OCI-LY1 (cell line): ENCODE data around the gene SMAD3.

Experiments used
- H2AFZ ChIP-seq: fragments of 200-600 bp; sonication (generic), shearing (Covaris generic); 2 replicates; pipeline ENCODE4 v1.6.0; 2014; ENCODE audit warnings: antibody characterized with exemption, mild to moderate bottlenecking, low read length
- H3F3A ChIP-seq: fragments of 200-600 bp; sonication (generic), shearing (Covaris generic); 2 replicates; pipeline ENCODE4 v1.6.0; 2014; ENCODE audit warnings: mild to moderate bottlenecking, antibody characterized with exemption, low read length, moderate library complexity; ENCODE audit not compliant: insufficient read depth
- H3K27ac ChIP-seq: fragments of 200-600 bp; sonication (generic); 2 replicates; pipeline ENCODE4 v1.5.1; 2014; ENCODE audit warnings: low read length, mixed run types, mild to moderate bottlenecking, low read depth; ENCODE audit not compliant: poor library complexity, severe bottlenecking
- H3K27me3 ChIP-seq: fragments of 200-600 bp; sonication (generic); 2 replicates; pipeline ENCODE4 v1.6.0; 2014; ENCODE audit warnings: antibody characterized with exemption, mild to moderate bottlenecking, low read length, moderate library complexity; ENCODE audit not compliant: insufficient read depth
- H3K36me3 ChIP-seq: fragments of 200-600 bp; sonication (generic); 2 replicates; pipeline ENCODE4 v1.6.1; 2014; ENCODE audit warnings: mild to moderate bottlenecking, antibody characterized with exemption, low read length, moderate library complexity, mixed read lengths; ENCODE audit not compliant: insufficient read depth
- H3K4me1 ChIP-seq: fragments of 200-600 bp; sonication (generic); 2 replicates; pipeline ENCODE4 v1.5.1; 2014; ENCODE audit warnings: mild to moderate bottlenecking, low read length, moderate library complexity; ENCODE audit not compliant: insufficient read depth, severe bottlenecking
- H3K4me2 ChIP-seq: fragments of 200-600 bp; sonication (generic), shearing (Covaris generic); 2 replicates; pipeline ENCODE4 v1.6.1; 2014; ENCODE audit warnings: low read length
- H3K4me3 ChIP-seq: fragments of 200-600 bp; sonication (generic); 2 replicates; pipeline ENCODE4 v1.5.1; 2014; ENCODE audit warnings: low read length, low read depth, mild to moderate bottlenecking, mixed read lengths; ENCODE audit not compliant: poor library complexity, severe bottlenecking
- H3K79me2 ChIP-seq: fragments of 200-600 bp; shearing (Covaris generic); 2 replicates; pipeline ENCODE4 v1.6.1; 2016; ENCODE audit warnings: mixed run types, low read length, mixed read lengths; ENCODE audit not compliant: insufficient read depth
- H3K9ac ChIP-seq: fragments of 200-600 bp; sonication (generic), shearing (Covaris generic); 2 replicates; pipeline ENCODE4 v1.6.1; 2014; ENCODE audit warnings: mild to moderate bottlenecking, low read length, mixed read lengths
- H3K9me2 ChIP-seq: fragments of 200-600 bp; sonication (generic), shearing (Covaris generic); 2 replicates; pipeline ENCODE4 v1.6.1; 2014; ENCODE audit warnings: low read depth, mild to moderate bottlenecking, low read length, mixed read lengths
- H3K9me3 ChIP-seq: fragments of 200-600 bp; shearing (Covaris generic); 2 replicates; pipeline ENCODE4 v1.6.1; 2014; ENCODE audit warnings: low read length, mixed read lengths
- H4K20me1 ChIP-seq: fragments of 200-600 bp; sonication (generic), shearing (Covaris generic); 2 replicates; pipeline ENCODE4 v1.6.0; 2016; ENCODE audit warnings: mild to moderate bottlenecking, low read length; ENCODE audit not compliant: insufficient read depth
- EZH2 ChIP-seq: fragments of 200-600 bp; sonication (generic), shearing (Covaris generic); IDR thresholded peaks from 2 replicates; pipeline ENCODE4 v1.8.0; 2017; ENCODE audit warnings: borderline replicate concordance, mixed run types, mild to moderate bottlenecking, antibody characterized with exemption, low read length, moderate library complexity, mixed read lengths
- TF ChIP-seq, protein P1 (sequence below): fragments of 200-600 bp; sonication (generic), shearing (Covaris generic); IDR thresholded peaks from 2 replicates; pipeline ENCODE4 v1.5.1; 2017; ENCODE audit warnings: mild to moderate bottlenecking, antibody characterized with exemption, low read length, moderate library complexity, mixed read lengths

Gene SMAD3

DNA sequence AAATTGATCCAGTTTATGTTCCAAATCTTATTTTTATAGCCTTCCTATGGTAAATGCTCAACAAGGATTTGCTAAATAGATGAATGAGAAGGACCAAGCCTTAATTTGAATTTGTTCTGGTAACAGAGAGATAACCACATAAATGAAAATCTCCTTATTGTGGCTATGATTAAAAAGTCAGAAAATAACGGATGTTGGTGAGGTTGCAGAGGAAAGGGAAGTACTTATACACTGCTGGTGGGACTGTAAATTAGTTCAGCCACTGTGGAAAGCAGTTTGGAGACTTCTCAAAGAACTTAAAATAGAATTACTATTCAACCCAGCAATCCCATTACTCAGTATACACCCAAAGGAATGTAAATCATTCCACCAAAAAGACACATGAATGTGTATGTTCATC is 162.9 kb downstream of the SMAD3 start:
- Histone ChIP-seq H2AFZ (no peak overlapping the region), H3K9ac (no peak overlapping the region), H3K27ac (no peak overlapping the region), H3F3A (no peaks in the 10 kb centered on the region), H3K4me2 (no peak overlapping the region), H4K20me1 (no peaks in the 10 kb centered on the region), H3K36me3 (peaks cover 75% of the 10 kb centered on the region), H3K79me2 (no peaks in the 10 kb centered on the region; the same call in 1 of the 2 replicates), H3K9me3 (no peaks in the 10 kb centered on the region), H3K9me2 (no peaks in the 10 kb centered on the region), H3K27me3 (no peaks in the 10 kb centered on the region), H3K4me1 (peaks cover 9% of the 10 kb centered on the region), H3K4me3 (no peak overlapping the region)
- TF ChIP-seq EZH2 = no peak
- TF ChIP-seq, protein P1, sequence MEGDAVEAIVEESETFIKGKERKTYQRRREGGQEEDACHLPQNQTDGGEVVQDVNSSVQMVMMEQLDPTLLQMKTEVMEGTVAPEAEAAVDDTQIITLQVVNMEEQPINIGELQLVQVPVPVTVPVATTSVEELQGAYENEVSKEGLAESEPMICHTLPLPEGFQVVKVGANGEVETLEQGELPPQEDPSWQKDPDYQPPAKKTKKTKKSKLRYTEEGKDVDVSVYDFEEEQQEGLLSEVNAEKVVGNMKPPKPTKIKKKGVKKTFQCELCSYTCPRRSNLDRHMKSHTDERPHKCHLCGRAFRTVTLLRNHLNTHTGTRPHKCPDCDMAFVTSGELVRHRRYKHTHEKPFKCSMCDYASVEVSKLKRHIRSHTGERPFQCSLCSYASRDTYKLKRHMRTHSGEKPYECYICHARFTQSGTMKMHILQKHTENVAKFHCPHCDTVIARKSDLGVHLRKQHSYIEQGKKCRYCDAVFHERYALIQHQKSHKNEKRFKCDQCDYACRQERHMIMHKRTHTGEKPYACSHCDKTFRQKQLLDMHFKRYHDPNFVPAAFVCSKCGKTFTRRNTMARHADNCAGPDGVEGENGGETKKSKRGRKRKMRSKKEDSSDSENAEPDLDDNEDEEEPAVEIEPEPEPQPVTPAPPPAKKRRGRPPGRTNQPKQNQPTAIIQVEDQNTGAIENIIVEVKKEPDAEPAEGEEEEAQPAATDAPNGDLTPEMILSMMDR = no peak

DNA sequence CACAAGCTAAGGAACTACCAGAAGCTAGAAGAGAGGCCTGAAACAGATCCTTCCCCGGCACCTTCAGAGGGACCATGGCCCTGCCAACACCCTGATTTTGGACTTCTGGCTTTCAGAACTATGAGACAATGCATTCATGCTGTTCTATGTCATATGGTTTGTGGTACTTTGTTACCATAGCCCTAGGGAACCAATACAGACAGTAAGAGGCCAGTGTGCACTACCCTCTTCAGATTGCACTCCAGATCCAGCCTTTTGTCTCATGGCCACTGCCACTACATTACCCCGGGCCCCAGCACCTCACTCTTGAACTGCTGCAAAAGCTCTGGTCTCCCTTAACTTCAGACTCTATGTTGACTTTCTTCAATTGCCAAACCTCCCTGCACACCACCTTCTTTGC is 165.1 kb downstream of the SMAD3 start:
- no peaks in the 10 kb centered on the region; the same call in 1 of the 2 replicates for H3K79me2 ChIP-seq
- no peak overlapping the region for H3K4me3 ChIP-seq
- no peaks in the 10 kb centered on the region for H3K9me2 ChIP-seq
- H3K4me2 ChIP-seq = no peak overlapping the region
- H3K27ac ChIP-seq = no peak overlapping the region
- H3F3A ChIP-seq = no peaks in the 10 kb centered on the region
- no peak overlapping the region for H3K9ac ChIP-seq
- no peaks in the 10 kb centered on the region for H4K20me1 ChIP-seq
- H3K27me3 ChIP-seq = no peaks in the 10 kb centered on the region
- TF ChIP-seq EZH2 = no peak
- TF ChIP-seq, protein P1 = no peak
- H3K9me3 ChIP-seq = no peaks in the 10 kb centered on the region
- no peak overlapping the region for H2AFZ ChIP-seq
- peaks cover 9% of the 10 kb centered on the region for H3K4me1 ChIP-seq
- peaks cover 85% of the 10 kb centered on the region for H3K36me3 ChIP-seq

DNA sequence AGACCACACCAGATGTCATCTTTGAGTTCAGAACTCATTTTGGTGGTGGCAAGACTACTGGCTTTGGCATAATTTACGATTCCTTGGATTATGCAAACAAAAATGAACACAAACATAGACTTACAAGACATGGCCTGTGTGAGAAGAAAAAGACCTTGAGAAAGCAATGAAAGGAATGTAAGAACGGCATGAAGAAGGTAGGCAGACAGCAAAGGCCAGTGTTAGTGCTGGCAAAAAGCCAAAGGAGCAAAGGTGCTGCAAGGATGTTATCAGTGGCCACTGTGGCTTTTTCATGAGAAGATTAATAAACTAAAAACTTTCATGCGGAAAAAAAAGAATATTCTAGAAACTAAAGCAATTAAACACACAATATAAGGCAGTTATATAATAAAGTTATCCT is 167.2 kb downstream of the SMAD3 start:
- Histone ChIP-seq H3K9me2 (no peaks in the 10 kb centered on the region), H3F3A (no peaks in the 10 kb centered on the region), H4K20me1 (no peaks in the 10 kb centered on the region), H3K9me3 (no peaks in the 10 kb centered on the region), H3K4me1 (peaks cover 9% of the 10 kb centered on the region), H3K27me3 (no peaks in the 10 kb centered on the region), H3K4me2 (no peak overlapping the region), H3K4me3 (no peak overlapping the region), H3K27ac (no peak overlapping the region), H3K36me3 (peaks cover 72% of the 10 kb centered on the region), H3K79me2 (peaks cover 5% of the 10 kb centered on the region; the same call in 1 of the 2 replicates), H2AFZ (no peak overlapping the region), H3K9ac (no peak overlapping the region)
- TF ChIP-seq EZH2 = no peak
- TF ChIP-seq, protein P1 = no peak
